A549 (cell line): ENCODE measurements around the gene IFNL3. TPM values are rescaled to one million over a fixed set of nuclear protein-coding genes. Genes with fewer than 3 reads are reported as not detected.
"Not testable (repeated sequence)": the region's sequence is repeated elsewhere in the genome, so short reads cannot be mapped to it uniquely, and the experiment has no call there.

ENCODE experiments used
- ATAC-seq, 2 experiments: fragments of 200-7000 bp in 1 of 2; fragments of >200 bp in 1 of 2; cut with Nextera tagmentation in 1 of 2; cut with Tn5 transposase in 1 of 2; 3 replicates each; pipeline versions ENCODE4 v1.8.0 to v1.9.1; 2018 to 2020; ENCODE audit warnings: mild to moderate bottlenecking in 1 of 2, moderate library complexity in 1 of 2
- CTCF ChIA-PET: fragments of 300-600 bp; sonication (Branson Sonifier 250); formaldehyde crosslinking; extraction: SDS; loops from one replicate; lab custom pipeline; 2021; ENCODE audit warnings: antibody characterized with exemption, inconsistent platforms; lab: Yijun Ruan, JAX
- POLR2A ChIA-PET: fragments of 350-600 bp; formaldehyde crosslinking; extraction: SDS; loops from one replicate; lab custom pipeline; 2021; ENCODE audit warnings: antibody characterized with exemption, inconsistent platforms; lab: Yijun Ruan, JAX
- DNase-seq, 2 experiments: peaks; one replicate each; pipeline versions ENCODE4 v3.0.0 to v3.0.0-alpha.2; 2011 to 2016; ENCODE audit warnings: low read depth in 1 of 2, low spot score in 1 of 2
- FAIRE-seq: peaks from 2 replicates; lab custom pipeline; 2011; peaks lifted over from hg19 to GRCh38; lab: Jason Lieb, UNC
- H3K27ac ChIP-seq, 2 experiments: fragments of >200 bp; sonication (Bioruptor Twin); formaldehyde crosslinking; 3 replicates each; pipeline ENCODE4 v1.5.1; 2016 to 2017
- H3K4me1 ChIP-seq: fragments of >200 bp; sonication (Bioruptor Twin); formaldehyde crosslinking; 3 replicates; pipeline ENCODE4 v1.6.1; 2016
- H3K4me2 ChIP-seq: fragments of >200 bp; sonication (Bioruptor Twin); formaldehyde crosslinking; 3 replicates; pipeline ENCODE4 v1.6.1; 2016
- H3K4me3 ChIP-seq: fragments of >200 bp; sonication (Bioruptor Twin); formaldehyde crosslinking; 3 replicates; pipeline ENCODE4 v1.5.1; 2016
- H3K9me3 ChIP-seq: fragments of >200 bp; sonication (Bioruptor Twin); formaldehyde crosslinking; 3 replicates; pipeline ENCODE4 v1.6.1; 2016
- ESRRA ChIP-seq: fragments of 150-350 bp; IDR thresholded peaks from 2 replicates; pipeline ENCODE4 v1.6.1; 2014; ENCODE audit warnings: mild to moderate bottlenecking, low read length, borderline replicate concordance
- FOSB ChIP-seq: fragments of 250-450 bp; sonication (Bioruptor Pico); IDR thresholded peaks from 2 replicates; pipeline ENCODE4 v1.5.0; 2020; ENCODE audit warnings: mild to moderate bottlenecking, moderate library complexity
- FOXS1 ChIP-seq: fragments of 250-450 bp; sonication (Bioruptor Pico); IDR thresholded peaks from 2 replicates; pipeline ENCODE4 v1.5.0; 2020; ENCODE audit warnings: mild to moderate bottlenecking, moderate library complexity
- HEYL ChIP-seq: fragments of 250-450 bp; sonication (Bioruptor Pico); IDR thresholded peaks from 2 replicates; pipeline ENCODE4 v1.8.0; 2021; ENCODE audit warnings: mild to moderate bottlenecking, moderate library complexity
- HOXA7 ChIP-seq: fragments of 250-450 bp; sonication (Bioruptor Pico); IDR thresholded peaks from 2 replicates; pipeline ENCODE4 v1.5.0; 2020; ENCODE audit warnings: mild to moderate bottlenecking, moderate library complexity
- MAZ ChIP-seq: fragments of 150-350 bp; IDR thresholded peaks from 2 replicates; pipeline ENCODE4 v1.6.1; 2014; ENCODE audit warnings: antibody characterized with exemption, low read depth, low read length, borderline replicate concordance
- MYC ChIP-seq: IDR thresholded peaks from 2 replicates; pipeline ENCODE4 v1.6.1; 2012; ENCODE audit warnings: mild to moderate bottlenecking, inconsistent platforms, low read length, improper control_type of control experiment, borderline replicate concordance
- RCOR1 ChIP-seq: fragments of 150-350 bp; IDR thresholded peaks from 2 replicates; pipeline ENCODE4 v1.6.1; 2014; ENCODE audit warnings: antibody characterized with exemption, low read length, low read depth
- SREBF2 ChIP-seq: fragments of 450-650 bp; IDR thresholded peaks from 2 replicates; pipeline ENCODE4 v1.6.1; 2014; ENCODE audit warnings: mild to moderate bottlenecking, moderate library complexity
- USF2 ChIP-seq: fragments of 450-650 bp; IDR thresholded peaks from 2 replicates; pipeline ENCODE4 v1.6.1; 2014; ENCODE audit warnings: antibody characterized with exemption
- WGBS: methylation state at CpG from one replicate; pipeline ENCODE4 v1.1.6; 2017; ENCODE audit errors: missing lambda C conversion rate; 5-methylcytosine and 5-hydroxymethylcytosine counted together
- polyA plus RNA-seq, 4 experiments: library from polyadenylated mRNA; depleted of rRNA in 3 of 4; stranded (reverse); fragments of >200 nt; fragmentation: RNase III in 1 of 4; extraction: RNeasy Plus Mini Kit Qiagen cat#74134 plus additional on column Dnase treatment in 1 of 4; gene quantifications; 2 replicates in 3 of 4; 3 replicates in 1 of 4; pipeline ENCODE4 v1.2.3, GENCODE V29; 2011 to 2017
- TF ChIP-seq, protein P1 (sequence below): fragments of >200 bp; sonication (Bioruptor Twin); formaldehyde crosslinking; IDR thresholded peaks from 3 replicates; pipeline ENCODE4 v1.5.1; 2016
- TF ChIP-seq, protein P2 (sequence below): IDR thresholded peaks from 2 replicates; pipeline ENCODE4 v1.6.1; 2012
- TF ChIP-seq, protein P3 (sequence below): fragments of >200 bp; sonication (Bioruptor Twin); formaldehyde crosslinking; IDR thresholded peaks from 3 replicates; pipeline ENCODE4 v1.6.1; 2016

The IFNL3 gene
- polyA plus RNA-seq, 2 of the 4 experiments (the other 2 are of a cell fraction): not detected

DNA sequence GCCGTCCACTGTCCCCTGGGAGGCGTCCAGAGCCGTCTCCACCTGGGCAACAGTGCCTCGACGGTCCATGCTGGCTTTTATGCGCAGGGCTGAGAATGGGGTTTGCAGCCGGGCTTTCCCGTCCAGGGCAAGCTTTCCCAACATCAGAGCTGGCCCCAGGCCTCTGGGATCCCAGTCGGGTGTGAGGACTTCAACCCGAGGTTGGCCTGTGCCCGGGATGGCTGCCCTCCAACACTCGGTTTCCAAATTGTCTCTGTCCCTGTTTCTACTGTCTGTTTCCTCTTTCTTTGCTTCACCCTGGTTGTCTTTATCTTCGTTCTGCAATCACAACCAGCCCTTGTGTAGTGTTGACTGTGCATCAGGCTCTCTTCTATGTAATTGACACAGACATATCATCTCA lies 4.0 kb upstream of the IFNL3 start, which contains the start of gene IFNL4 (continued):
- TF ChIP-seq, protein P1, sequence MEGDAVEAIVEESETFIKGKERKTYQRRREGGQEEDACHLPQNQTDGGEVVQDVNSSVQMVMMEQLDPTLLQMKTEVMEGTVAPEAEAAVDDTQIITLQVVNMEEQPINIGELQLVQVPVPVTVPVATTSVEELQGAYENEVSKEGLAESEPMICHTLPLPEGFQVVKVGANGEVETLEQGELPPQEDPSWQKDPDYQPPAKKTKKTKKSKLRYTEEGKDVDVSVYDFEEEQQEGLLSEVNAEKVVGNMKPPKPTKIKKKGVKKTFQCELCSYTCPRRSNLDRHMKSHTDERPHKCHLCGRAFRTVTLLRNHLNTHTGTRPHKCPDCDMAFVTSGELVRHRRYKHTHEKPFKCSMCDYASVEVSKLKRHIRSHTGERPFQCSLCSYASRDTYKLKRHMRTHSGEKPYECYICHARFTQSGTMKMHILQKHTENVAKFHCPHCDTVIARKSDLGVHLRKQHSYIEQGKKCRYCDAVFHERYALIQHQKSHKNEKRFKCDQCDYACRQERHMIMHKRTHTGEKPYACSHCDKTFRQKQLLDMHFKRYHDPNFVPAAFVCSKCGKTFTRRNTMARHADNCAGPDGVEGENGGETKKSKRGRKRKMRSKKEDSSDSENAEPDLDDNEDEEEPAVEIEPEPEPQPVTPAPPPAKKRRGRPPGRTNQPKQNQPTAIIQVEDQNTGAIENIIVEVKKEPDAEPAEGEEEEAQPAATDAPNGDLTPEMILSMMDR: no peak
- TF ChIP-seq FOSB (CRISPR knock-in tag): no peak

DNA sequence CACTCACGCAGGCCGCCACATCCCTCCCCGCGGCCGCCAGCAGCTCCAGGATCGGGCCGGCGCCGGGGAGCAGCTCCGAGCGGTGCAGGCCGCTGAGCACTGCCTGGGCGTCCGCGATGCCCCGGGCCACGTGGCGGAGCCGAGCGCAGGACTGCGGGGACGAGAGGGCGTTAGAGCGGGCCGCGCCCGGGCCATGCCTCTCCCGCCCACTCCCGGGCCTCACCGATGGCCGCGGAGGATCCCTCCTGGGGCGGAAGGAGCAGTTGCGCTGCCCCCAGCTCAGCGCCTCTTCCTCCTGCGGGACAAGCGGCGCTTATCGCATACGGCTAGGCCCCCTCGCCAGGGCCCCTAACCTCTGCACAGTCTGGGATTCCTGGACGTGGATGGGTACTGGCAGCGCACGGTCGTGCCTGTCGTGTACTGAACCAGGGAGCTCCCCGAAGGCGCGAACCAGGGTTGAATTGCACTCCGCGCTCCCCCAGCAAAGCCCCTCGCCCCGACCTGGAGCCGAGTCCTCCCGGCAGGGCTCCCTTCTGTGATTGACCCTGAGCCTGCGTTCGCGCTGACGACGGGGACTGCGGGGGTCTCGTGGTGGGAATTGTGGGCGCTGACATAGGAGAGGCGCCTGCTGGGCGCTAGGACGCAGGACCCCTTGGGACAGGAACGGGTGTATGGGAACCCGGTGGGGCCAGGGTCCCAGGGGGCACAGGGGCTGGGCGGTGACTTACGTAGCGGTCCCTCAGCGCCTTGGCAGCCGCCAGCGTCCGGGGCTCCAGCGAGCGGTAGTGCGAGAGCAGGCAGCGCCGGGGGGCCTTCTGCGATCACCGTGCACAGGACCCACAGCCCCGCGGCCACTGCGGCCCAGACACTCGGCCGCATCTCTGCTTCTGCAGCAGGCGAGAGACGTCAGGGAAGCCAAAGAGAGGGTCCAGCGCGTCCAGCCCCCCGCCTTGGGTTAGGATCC lies 3.2 kb upstream of the IFNL3 start:
- Histone ChIP-seq H3K4me3 (no peak overlapping the region), H3K9me3 (no peaks in the 10 kb centered on the region), H3K27ac (no peak overlapping the region), H3K4me1 (no peaks in the 10 kb centered on the region), H3K4me2 (no peak overlapping the region)
- ATAC-seq (no peak), FAIRE-seq (no peak), DNase-seq (no peak)
- TF ChIP-seq, protein P2, sequence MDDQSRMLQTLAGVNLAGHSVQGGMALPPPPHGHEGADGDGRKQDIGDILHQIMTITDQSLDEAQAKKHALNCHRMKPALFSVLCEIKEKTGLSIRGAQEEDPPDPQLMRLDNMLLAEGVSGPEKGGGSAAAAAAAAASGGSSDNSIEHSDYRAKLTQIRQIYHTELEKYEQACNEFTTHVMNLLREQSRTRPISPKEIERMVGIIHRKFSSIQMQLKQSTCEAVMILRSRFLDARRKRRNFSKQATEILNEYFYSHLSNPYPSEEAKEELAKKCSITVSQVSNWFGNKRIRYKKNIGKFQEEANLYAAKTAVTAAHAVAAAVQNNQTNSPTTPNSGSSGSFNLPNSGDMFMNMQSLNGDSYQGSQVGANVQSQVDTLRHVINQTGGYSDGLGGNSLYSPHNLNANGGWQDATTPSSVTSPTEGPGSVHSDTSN: no peak
- TF ChIP-seq, protein P3, sequence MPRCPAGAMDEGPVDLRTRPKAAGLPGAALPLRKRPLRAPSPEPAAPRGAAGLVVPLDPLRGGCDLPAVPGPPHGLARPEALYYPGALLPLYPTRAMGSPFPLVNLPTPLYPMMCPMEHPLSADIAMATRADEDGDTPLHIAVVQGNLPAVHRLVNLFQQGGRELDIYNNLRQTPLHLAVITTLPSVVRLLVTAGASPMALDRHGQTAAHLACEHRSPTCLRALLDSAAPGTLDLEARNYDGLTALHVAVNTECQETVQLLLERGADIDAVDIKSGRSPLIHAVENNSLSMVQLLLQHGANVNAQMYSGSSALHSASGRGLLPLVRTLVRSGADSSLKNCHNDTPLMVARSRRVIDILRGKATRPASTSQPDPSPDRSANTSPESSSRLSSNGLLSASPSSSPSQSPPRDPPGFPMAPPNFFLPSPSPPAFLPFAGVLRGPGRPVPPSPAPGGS: no peak
- no peak for TF ChIP-seq ESRRA
- TF ChIP-seq HOXA7: no peak
- TF ChIP-seq SREBF2: no peak
- TF ChIP-seq USF2: no peak
- TF ChIP-seq RCOR1: no peak
- TF ChIP-seq HEYL (CRISPR knock-in tag): no peak
- TF ChIP-seq MYC: no peak
- ChIA-PET CTCF (interaction anchor here (1.1 to 4.9 kb wide), 4 partner anchors 13 to 80 kb away, joined by 3 to 17 read pairs (median 3); no protein-coding TSS in a partner anchor), POLR2A (interaction anchor here (0.6 kb wide), 1 partner anchor 188 kb away, joined by 3 read pairs; the partner anchor contains the start of gene RPS16)
- WGBS: 79% methylated on average over 91 of the region's 92 CpGs

- Histone ChIP-seq H3K9me3 (no peaks in the 10 kb centered on the region), H3K27ac (no peak overlapping the region), H3K4me1 (no peaks in the 10 kb centered on the region), H3K4me3 (no peak overlapping the region), H3K4me2 (no peak overlapping the region)
- ChIA-PET CTCF (interaction anchor here (1.1 to 1.7 kb wide), 3 partner anchors 15 to 80 kb away, joined by 3 read pairs; no protein-coding TSS in a partner anchor), POLR2A (interaction anchor here (0.6 kb wide), 1 partner anchor 189 kb away, joined by 3 read pairs; the partner anchor contains the start of gene RPS16)
- FAIRE-seq (no peak), ATAC-seq (peak in 1 of 2 experiments; percentile 36; a peak in 3 of 6 replicates), DNase-seq (no peak)
- 73% methylated on average over 42 of the region's 42 CpGs for WGBS
- TF ChIP-seq MAZ: no peak
- TF ChIP-seq, protein P3: no peak
- TF ChIP-seq FOXS1: no peak
- TF ChIP-seq, protein P2: no peak
- no peak for TF ChIP-seq HEYL (CRISPR knock-in tag)
These were observed 2.3 kb upstream of the IFNL3 start for GRCh38 chr19:39246951-39247669.

DNA sequence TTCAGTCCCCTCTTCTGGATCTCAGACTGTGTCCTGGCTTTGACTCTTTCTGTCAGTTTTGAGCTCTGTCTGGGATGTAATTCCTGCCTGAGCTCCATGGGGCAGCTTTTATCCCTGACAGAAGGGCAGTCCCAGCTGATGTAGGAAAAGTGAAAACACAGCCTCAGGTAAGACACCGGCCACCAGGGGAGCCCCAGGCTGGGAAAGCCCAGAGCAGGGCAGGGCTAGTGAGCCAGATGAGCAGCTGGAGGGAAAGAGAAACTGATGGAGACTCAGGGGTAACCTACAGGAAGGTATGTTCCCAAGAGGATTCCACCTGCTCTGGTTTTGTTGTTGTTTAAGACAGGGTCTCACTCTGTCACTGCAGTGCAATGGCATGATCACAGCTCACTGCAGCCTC lies 360 bp upstream of the IFNL3 start:
- H3K9me3 ChIP-seq, H3K4me2 ChIP-seq, H3K4me1 ChIP-seq, H3K27ac ChIP-seq, H3K4me3 ChIP-seq, POLR2A ChIA-PET, DNase-seq: not testable (repeated sequence)
- ATAC-seq (peak; percentile 84 to 92), FAIRE-seq (peak; percentile 99)
- no CpG with 5 or more reads among the region's 1 CpG for WGBS
- CTCF ChIA-PET: interaction anchor here (0.7 to 1.6 kb wide), 2 partner anchors 11 to 32 kb away, joined by 3 read pairs; no protein-coding TSS in a partner anchor

DNA sequence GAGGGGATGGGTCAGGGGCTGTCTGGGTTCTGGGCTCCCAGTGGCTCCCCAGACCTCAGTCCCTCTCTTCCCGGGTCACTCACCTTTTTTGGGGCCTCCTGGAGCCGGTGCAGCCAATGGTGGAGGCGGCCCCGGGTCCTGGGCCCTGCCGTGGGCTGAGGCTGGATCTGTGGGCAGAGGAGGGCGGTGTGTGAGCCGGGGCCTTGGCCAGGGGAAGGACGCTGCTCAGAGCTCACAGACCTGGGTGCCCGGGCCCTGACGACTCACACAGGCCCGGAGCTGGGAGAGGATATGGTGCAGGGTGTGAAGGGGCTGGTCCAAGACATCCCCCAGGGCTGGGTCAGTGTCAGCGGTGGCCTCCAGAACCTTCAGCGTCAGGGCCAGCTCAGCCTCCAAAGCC lies 1.1 kb downstream of the IFNL3 start:
- POLR2A ChIA-PET, H3K4me3 ChIP-seq, DNase-seq, H3K4me2 ChIP-seq, H3K27ac ChIP-seq, H3K9me3 ChIP-seq, FAIRE-seq, H3K4me1 ChIP-seq: not testable (repeated sequence)
- peak in 1 of 2 experiments; percentile 2; a peak in 1 of 6 replicates for ATAC-seq
- CTCF ChIA-PET: interaction anchor here (1.6 kb wide), 1 partner anchor 34 kb away, joined by 3 read pairs; no protein-coding TSS in a partner anchor
- WGBS: 59% methylated on average over 13 of the region's 13 CpGs
